Tibial nerve (tissue), 3 donors: Measurements from ENCODE around the gene PLCB1.

ENCODE experiments used
- CTCF ChIP-seq, 5 experiments: fragments of 200-600 bp in 3 of 5; fragments of 450-650 bp in 2 of 5; sonication (generic) in 3 of 5; IDR thresholded peaks; one replicate each; pipeline ENCODE4 v1.5.1; 2016 to 2019; ENCODE audit warnings: antibody characterized with exemption in 5 of 5, mild to moderate bottlenecking in 3 of 5, moderate library complexity in 2 of 5
- POLR2A ChIP-seq, 2 donors: fragments of 450-650 bp; IDR thresholded peaks; one replicate each; pipeline ENCODE4 v1.6.1; 2017; ENCODE audit warnings: antibody characterized with exemption in 2 of 2, mild to moderate bottlenecking in 2 of 2, moderate library complexity in 2 of 2

DNA sequence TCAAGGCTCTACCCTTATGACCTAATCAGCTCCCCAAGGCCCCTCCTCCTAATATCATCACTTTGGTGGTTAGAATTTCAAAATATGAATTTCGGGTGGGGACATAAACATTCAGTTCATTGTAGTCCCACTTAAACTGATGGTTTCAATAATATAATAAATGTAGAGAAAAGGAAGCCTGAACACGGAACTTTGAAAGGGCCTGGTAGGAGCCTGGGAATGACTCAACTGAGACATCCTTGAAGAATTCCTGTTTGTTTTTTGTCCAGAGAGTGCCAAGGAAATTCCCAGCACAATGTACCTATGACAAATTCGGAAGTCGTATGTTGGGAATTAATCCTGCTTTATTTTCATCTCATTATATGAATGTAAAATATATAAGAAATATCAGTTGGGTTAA lies 457.9 kb downstream of the PLCB1 start:
- TF ChIP-seq POLR2A (IDR thresholded peaks at IDR 0.05) = no peak
- no peak for TF ChIP-seq CTCF (IDR thresholded peaks at IDR 0.05)
